Measurements from ENCODE around the gene SKP2. TPM values are rescaled to one million over a fixed set of nuclear protein-coding genes. Genes with fewer than 3 reads are reported as not detected.

Gene SKP2
- total and polyA plus RNA-seq, 8 donors: 2.4 to 25.7 (median 11.8) TPM

DNA sequence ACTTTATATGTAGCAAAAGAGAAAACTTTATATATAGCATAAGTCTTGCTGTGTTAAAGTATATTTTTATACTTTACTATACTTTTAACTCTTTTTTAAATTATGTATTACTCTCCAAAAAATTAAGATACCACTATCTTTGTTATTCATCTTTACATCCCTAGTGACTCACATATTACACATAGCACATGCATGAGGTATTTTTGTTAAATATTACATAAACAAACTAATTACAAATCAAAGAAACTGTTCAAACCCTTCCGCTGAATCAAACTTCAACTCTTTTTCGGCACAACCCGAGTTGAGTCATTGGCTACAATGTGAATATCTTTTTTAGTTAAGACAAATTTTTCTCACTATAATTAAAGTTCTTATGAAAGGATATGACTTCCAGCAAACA, 57.8 kb downstream of the SKP2 start:
- DNase-seq: no peak
- no peaks in the 10 kb centered on the region for H3K4me1 ChIP-seq
- WGBS, 5 donors: 92 to 96% (median 94%) methylated on average over 3 of the region's 3 CpGs
- no peak overlapping the region for H3K4me3 ChIP-seq
- intact Hi-C loops (cut with DNase I; ENCODE audit: low total_unique reads): no loop called here
- peaks cover 6 to 70% (median 57%) of the 10 kb centered on the region in 4 donors for H3K36me3 ChIP-seq
- H3K27me3 ChIP-seq: no peaks in the 10 kb centered on the region
- H3K9me3 ChIP-seq: no peaks in the 10 kb centered on the region
- no peak for TF ChIP-seq POLR2A (IDR thresholded peaks at IDR 0.05)
- no peak for TF ChIP-seq EP300 (IDR thresholded peaks at IDR 0.05)
- no peak for TF ChIP-seq POLR2AphosphoS5 (IDR thresholded peaks at IDR 0.05)
- TF ChIP-seq, protein P1, sequence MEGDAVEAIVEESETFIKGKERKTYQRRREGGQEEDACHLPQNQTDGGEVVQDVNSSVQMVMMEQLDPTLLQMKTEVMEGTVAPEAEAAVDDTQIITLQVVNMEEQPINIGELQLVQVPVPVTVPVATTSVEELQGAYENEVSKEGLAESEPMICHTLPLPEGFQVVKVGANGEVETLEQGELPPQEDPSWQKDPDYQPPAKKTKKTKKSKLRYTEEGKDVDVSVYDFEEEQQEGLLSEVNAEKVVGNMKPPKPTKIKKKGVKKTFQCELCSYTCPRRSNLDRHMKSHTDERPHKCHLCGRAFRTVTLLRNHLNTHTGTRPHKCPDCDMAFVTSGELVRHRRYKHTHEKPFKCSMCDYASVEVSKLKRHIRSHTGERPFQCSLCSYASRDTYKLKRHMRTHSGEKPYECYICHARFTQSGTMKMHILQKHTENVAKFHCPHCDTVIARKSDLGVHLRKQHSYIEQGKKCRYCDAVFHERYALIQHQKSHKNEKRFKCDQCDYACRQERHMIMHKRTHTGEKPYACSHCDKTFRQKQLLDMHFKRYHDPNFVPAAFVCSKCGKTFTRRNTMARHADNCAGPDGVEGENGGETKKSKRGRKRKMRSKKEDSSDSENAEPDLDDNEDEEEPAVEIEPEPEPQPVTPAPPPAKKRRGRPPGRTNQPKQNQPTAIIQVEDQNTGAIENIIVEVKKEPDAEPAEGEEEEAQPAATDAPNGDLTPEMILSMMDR (IDR thresholded peaks at IDR 0.05): no peak
- H3K27ac ChIP-seq: no peak overlapping the region

GRCh38 chr5:36214436-36214835, 62.5 kb downstream of the SKP2 start:
- Histone ChIP-seq H3K27ac (no peak overlapping the region), H3K9me3 (no peaks in the 10 kb centered on the region), H3K4me1 (no peaks in the 10 kb centered on the region), H3K36me3 (peaks cover 0 to 81% (median 72%) of the 10 kb centered on the region in 4 donors), H3K4me3 (no peak overlapping the region), H3K27me3 (no peaks in the 10 kb centered on the region)
- peak in 1 of 2 donors; percentile 22 for DNase-seq
- intact Hi-C loops (cut with DNase I; ENCODE audit: low total_unique reads): no loop called here
- no peak for TF ChIP-seq POLR2AphosphoS5 (IDR thresholded peaks at IDR 0.05)
- TF ChIP-seq, protein P1 (IDR thresholded peaks at IDR 0.05): peak in 1 of 7 experiments; percentile 18
- 78 to 87% (median 83%) methylated on average over 3 of the region's 3 CpGs for WGBS, 5 donors

DNA sequence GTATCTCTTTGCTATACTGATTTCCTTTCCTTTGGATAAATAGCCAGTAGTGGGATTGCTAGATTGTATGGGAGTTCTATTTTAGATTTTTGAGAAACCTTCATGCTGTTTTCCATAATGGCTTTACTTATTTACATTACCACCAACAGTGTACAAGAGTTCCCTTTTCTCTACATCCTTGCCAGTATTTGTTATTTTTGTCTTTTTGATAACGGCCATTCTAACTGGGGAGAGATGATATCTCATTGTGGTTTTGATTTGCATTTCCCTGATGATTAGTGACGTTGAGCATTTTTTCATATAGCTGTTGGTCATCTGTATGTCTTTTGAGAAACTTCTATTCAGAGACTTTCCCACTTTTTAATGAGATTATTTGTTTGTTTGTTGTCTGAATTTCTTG, 64.0 kb downstream of the SKP2 start:
- no peaks in the 10 kb centered on the region for H3K27me3 ChIP-seq
- TF ChIP-seq, protein P1 (IDR thresholded peaks at IDR 0.05): no peak
- TF ChIP-seq EP300 (IDR thresholded peaks at IDR 0.05) (no peak), POLR2AphosphoS5 (IDR thresholded peaks at IDR 0.05) (no peak), POLR2A (IDR thresholded peaks at IDR 0.05) (no peak)
- WGBS, 5 donors: 23 to 48% (median 40%) methylated on average over 2 of the region's 2 CpGs
- peaks cover 8 to 86% (median 80%) of the 10 kb centered on the region in 4 donors for H3K36me3 ChIP-seq
- no peaks in the 10 kb centered on the region for H3K9me3 ChIP-seq
- no peaks in the 10 kb centered on the region for H3K4me1 ChIP-seq
- H3K27ac ChIP-seq: no peak overlapping the region
- intact Hi-C loops (cut with DNase I; ENCODE audit: low total_unique reads): no loop called here
- no peak overlapping the region for H3K4me3 ChIP-seq
- DNase-seq: no peak

DNA sequence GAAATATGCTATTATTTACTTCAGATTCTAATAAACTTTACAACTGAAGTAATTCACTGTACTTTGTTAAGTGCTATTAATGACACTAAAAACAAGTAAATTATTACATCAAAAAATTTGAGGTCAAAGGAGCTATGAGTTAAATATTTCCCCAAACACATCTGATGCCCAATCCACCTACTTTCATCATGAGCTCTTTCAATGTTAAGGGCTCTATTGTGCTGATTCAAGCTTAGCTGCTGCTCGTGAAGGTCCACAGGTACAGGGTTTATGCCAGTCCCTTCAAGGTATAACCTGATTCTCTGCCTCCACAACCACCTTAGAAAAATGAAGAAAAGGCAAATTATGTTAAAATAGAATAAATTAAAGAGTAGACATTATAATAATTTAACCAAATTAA, 65.7 kb downstream of the SKP2 start:
- intact Hi-C loops (cut with DNase I; ENCODE audit: low total_unique reads): no loop called here
- no peak for DNase-seq
- 67 to 87% (median 79%) methylated on average over 1 of the region's 1 CpG for WGBS, 5 donors
- Histone ChIP-seq H3K9me3 (no peaks in the 10 kb centered on the region), H3K4me3 (no peak overlapping the region), H3K36me3 (peaks cover 9 to 85% (median 81%) of the 10 kb centered on the region in 4 donors), H3K27me3 (no peaks in the 10 kb centered on the region), H3K4me1 (no peaks in the 10 kb centered on the region), H3K27ac (no peak overlapping the region)
- TF ChIP-seq POLR2A (IDR thresholded peaks at IDR 0.05): no peak
- TF ChIP-seq POLR2AphosphoS5 (IDR thresholded peaks at IDR 0.05): no peak
- TF ChIP-seq, protein P1 (IDR thresholded peaks at IDR 0.05): no peak
- TF ChIP-seq EP300 (IDR thresholded peaks at IDR 0.05): no peak
